GM10266 (cell line): ENCODE measurements around the gene TMEM203.

Source experiments
- DNase-seq: peaks from one replicate; pipeline ENCODE4 v3.0.0; 2012; ENCODE audit errors: extremely low spot score
- TF ChIP-seq, protein P1 (sequence below): IDR thresholded peaks from 2 replicates; pipeline ENCODE4 v1.5.1; 2012; ENCODE audit warnings: mild to moderate bottlenecking, low read depth; ENCODE audit not compliant: control insufficient read depth, insufficient read depth; ENCODE audit errors: missing control alignments

TMEM203 gene

DNA sequence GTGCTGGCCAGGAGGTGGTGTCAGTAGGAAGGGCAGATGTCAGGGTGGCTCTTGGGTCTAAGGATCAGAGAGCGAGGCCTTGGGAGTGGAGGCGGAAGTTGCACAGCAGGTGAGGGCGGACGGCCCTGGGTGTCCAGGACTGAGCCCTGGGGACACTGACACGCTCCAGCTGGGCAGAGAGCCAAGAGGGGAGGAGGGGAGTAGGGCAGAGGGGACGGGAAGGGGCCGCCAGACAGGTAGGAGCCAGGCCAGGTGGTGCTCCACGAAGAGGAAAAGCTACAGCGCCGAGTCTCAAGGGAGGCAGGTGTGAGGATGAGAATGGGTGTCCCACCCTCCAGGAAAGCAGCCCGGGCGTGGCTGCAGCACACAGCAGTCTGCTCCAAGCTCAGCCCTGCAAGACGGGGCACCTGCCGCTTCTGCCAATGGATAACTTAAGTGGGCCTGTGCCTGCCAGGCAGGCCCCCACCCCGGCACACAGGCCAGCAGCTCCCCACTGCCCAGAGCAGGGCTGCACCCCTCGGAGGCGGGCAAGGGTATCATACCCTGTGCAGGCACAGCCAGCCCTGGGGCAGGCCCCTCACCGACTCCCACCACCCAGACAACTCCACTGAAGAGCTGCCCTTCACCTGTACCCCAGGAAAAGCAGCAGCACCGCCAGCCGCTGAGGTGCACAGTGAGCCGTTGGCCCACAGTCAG is 9.8 kb downstream of the TMEM203 start:
- no peak for DNase-seq
- TF ChIP-seq, protein P1, sequence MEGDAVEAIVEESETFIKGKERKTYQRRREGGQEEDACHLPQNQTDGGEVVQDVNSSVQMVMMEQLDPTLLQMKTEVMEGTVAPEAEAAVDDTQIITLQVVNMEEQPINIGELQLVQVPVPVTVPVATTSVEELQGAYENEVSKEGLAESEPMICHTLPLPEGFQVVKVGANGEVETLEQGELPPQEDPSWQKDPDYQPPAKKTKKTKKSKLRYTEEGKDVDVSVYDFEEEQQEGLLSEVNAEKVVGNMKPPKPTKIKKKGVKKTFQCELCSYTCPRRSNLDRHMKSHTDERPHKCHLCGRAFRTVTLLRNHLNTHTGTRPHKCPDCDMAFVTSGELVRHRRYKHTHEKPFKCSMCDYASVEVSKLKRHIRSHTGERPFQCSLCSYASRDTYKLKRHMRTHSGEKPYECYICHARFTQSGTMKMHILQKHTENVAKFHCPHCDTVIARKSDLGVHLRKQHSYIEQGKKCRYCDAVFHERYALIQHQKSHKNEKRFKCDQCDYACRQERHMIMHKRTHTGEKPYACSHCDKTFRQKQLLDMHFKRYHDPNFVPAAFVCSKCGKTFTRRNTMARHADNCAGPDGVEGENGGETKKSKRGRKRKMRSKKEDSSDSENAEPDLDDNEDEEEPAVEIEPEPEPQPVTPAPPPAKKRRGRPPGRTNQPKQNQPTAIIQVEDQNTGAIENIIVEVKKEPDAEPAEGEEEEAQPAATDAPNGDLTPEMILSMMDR: no peak

DNA sequence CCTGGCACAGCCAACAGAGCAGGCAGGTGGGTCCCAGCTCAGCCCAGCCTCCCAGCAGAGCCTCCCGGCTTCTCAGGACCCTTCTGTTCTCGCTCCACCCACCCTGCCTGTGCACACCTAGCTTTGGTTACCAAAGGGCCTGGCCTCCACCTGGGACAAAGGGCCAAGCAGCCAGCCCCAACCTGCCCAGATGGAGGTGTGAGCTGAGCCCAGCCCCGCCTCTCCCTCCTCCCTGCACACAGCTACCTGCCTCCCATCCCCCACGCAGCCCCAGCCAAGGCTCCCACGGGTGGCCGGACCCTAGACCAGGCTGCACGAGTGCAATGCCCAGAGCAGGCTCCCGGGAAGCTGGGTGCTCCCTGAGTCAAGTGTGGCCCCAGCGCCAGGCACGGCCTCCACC is 10.5 kb downstream of the TMEM203 start:
- TF ChIP-seq, protein P1: no peak

GRCh38 chr9:137194388-137194787 is 11.1 kb downstream of the TMEM203 start:
- DNase-seq: no peak
- TF ChIP-seq, protein P1: no peak

More for the DNA sequence above, 10.5 kb downstream of the TMEM203 start:
- no peak for DNase-seq

- TF ChIP-seq, protein P1: no peak
- no peak for DNase-seq
Measured at GRCh38 chr9:137193771-137194170, 11.7 kb downstream of the TMEM203 start.

- DNase-seq: no peak
- TF ChIP-seq, protein P1: no peak
Measured at GRCh38 chr9:137192859-137193258, 12.6 kb downstream of the TMEM203 start.

- TF ChIP-seq, protein P1: no peak
- no peak for DNase-seq
Measured at GRCh38 chr9:137192448-137192780, 13.0 kb downstream of the TMEM203 start.

- no peak for DNase-seq
- TF ChIP-seq, protein P1: no peak
Measured at GRCh38 chr9:137191691-137192447, 13.6 kb downstream of the TMEM203 start.
